HCT116 (cell line): ENCODE results near the gene PLXNC1.

Experiments used
- CEBPB ChIP-seq: IDR thresholded peaks from 2 replicates; pipeline ENCODE4 v1.6.1; 2012; ENCODE audit warnings: low read depth
- EZH2phosphoT487 ChIP-seq: fragments of 200-600 bp; IDR thresholded peaks from 2 replicates; pipeline ENCODE4 v1.6.1; 2018; ENCODE audit warnings: antibody characterized with exemption, borderline replicate concordance
- JUND ChIP-seq: IDR thresholded peaks from 2 replicates; pipeline ENCODE4 v1.6.1; 2012
- MAX ChIP-seq: IDR thresholded peaks from 2 replicates; pipeline ENCODE4 v1.6.1; 2012
- POLR2A ChIP-seq: IDR thresholded peaks from 2 replicates; pipeline ENCODE4 v1.7.0; 2011; ENCODE audit warnings: borderline replicate concordance; ENCODE audit not compliant: insufficient read depth, insufficient read length; ENCODE audit errors: extremely low read depth
- POLR2AphosphoS5 ChIP-seq: IDR thresholded peaks from 2 replicates; pipeline ENCODE4 v1.6.1; 2011; ENCODE audit warnings: mild to moderate bottlenecking, low read depth, low read length, moderate library complexity
- SIN3A ChIP-seq: IDR thresholded peaks from 2 replicates; pipeline ENCODE4 v1.6.1; 2012; ENCODE audit warnings: low read depth
- SRF ChIP-seq: IDR thresholded peaks from 2 replicates; pipeline ENCODE4 v1.6.1; 2012; ENCODE audit warnings: low read depth
- TF ChIP-seq, protein P1 (sequence below), 3 experiments: fragments of 200-600 bp in 1 of 3; sonication (generic) in 1 of 3; IDR thresholded peaks in 2 of 3; conservative IDR thresholded peaks in 1 of 3; 2 replicates each; pipeline ENCODE4 v1.5.1; 2012 to 2017; ENCODE audit warnings: low read depth in 2 of 3, low read length in 2 of 3, antibody characterized with exemption in 1 of 3, borderline replicate concordance in 1 of 3, control low read depth in 1 of 3, mild to moderate bottlenecking in 1 of 3, mixed read lengths in 1 of 3, mixed run types in 1 of 3, moderate library complexity in 1 of 3; ENCODE audit not compliant: insufficient read depth in 1 of 3
- TF ChIP-seq, protein P2 (sequence below): IDR thresholded peaks from 2 replicates; pipeline ENCODE4 v1.6.1; 2012; ENCODE audit warnings: low read depth
- TF ChIP-seq, protein P3 (sequence below): IDR thresholded peaks from 2 replicates; pipeline ENCODE4 v1.6.1; 2012

GRCh38 chr12:94287245-94287628 is 138.9 kb downstream of the PLXNC1 start:
- TF ChIP-seq SIN3A (no peak), EZH2phosphoT487 (no peak), POLR2A (no peak), POLR2AphosphoS5 (no peak), JUND (no peak), CEBPB (no peak), SRF (no peak), MAX (no peak)
- TF ChIP-seq, protein P1, sequence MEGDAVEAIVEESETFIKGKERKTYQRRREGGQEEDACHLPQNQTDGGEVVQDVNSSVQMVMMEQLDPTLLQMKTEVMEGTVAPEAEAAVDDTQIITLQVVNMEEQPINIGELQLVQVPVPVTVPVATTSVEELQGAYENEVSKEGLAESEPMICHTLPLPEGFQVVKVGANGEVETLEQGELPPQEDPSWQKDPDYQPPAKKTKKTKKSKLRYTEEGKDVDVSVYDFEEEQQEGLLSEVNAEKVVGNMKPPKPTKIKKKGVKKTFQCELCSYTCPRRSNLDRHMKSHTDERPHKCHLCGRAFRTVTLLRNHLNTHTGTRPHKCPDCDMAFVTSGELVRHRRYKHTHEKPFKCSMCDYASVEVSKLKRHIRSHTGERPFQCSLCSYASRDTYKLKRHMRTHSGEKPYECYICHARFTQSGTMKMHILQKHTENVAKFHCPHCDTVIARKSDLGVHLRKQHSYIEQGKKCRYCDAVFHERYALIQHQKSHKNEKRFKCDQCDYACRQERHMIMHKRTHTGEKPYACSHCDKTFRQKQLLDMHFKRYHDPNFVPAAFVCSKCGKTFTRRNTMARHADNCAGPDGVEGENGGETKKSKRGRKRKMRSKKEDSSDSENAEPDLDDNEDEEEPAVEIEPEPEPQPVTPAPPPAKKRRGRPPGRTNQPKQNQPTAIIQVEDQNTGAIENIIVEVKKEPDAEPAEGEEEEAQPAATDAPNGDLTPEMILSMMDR (IDR thresholded peaks at IDR 0.05 in 2 of 3, conservative IDR thresholded peaks at IDR 0.05 in 1 of 3; ENCODE audit: borderline replicate concordance in 1 of 3, insufficient read depth in 1 of 3, low read depth in 2 of 3, low read length in 2 of 3): no peak
- TF ChIP-seq, protein P2, sequence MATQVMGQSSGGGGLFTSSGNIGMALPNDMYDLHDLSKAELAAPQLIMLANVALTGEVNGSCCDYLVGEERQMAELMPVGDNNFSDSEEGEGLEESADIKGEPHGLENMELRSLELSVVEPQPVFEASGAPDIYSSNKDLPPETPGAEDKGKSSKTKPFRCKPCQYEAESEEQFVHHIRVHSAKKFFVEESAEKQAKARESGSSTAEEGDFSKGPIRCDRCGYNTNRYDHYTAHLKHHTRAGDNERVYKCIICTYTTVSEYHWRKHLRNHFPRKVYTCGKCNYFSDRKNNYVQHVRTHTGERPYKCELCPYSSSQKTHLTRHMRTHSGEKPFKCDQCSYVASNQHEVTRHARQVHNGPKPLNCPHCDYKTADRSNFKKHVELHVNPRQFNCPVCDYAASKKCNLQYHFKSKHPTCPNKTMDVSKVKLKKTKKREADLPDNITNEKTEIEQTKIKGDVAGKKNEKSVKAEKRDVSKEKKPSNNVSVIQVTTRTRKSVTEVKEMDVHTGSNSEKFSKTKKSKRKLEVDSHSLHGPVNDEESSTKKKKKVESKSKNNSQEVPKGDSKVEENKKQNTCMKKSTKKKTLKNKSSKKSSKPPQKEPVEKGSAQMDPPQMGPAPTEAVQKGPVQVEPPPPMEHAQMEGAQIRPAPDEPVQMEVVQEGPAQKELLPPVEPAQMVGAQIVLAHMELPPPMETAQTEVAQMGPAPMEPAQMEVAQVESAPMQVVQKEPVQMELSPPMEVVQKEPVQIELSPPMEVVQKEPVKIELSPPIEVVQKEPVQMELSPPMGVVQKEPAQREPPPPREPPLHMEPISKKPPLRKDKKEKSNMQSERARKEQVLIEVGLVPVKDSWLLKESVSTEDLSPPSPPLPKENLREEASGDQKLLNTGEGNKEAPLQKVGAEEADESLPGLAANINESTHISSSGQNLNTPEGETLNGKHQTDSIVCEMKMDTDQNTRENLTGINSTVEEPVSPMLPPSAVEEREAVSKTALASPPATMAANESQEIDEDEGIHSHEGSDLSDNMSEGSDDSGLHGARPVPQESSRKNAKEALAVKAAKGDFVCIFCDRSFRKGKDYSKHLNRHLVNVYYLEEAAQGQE: no peak
- TF ChIP-seq, protein P3, sequence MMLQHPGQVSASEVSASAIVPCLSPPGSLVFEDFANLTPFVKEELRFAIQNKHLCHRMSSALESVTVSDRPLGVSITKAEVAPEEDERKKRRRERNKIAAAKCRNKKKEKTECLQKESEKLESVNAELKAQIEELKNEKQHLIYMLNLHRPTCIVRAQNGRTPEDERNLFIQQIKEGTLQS: no peak
